Chondrocyte (in vitro differentiated cells): ENCODE results near the gene COL12A1. TPM values are rescaled to one million over a fixed set of nuclear protein-coding genes. Genes with fewer than 3 reads are reported as not detected.

Source experiments
- DNase-seq: peaks from one replicate; pipeline ENCODE4 v3.0.0; 2021; ENCODE audit warnings: mixed read lengths, low spot score
- H3K27ac Mint-ChIP-seq: one replicate; pipeline ENCODE4 v1.8.0; 2021; ENCODE audit warnings: mild to moderate bottlenecking, moderate library complexity, mixed read lengths; ENCODE audit not compliant: unreplicated experiment
- H3K27me3 Mint-ChIP-seq: 2 replicates; pipeline ENCODE4 v1.8.0; 2021; ENCODE audit warnings: low read depth, mixed read lengths
- H3K36me3 Mint-ChIP-seq: 2 replicates; pipeline ENCODE4 v1.8.0; 2021; ENCODE audit warnings: low read depth, mixed read lengths
- H3K4me1 Mint-ChIP-seq: 2 replicates; pipeline ENCODE4 v1.8.0; 2021; ENCODE audit warnings: low read depth, mild to moderate bottlenecking, mixed read lengths
- H3K4me3 Mint-ChIP-seq: one replicate; pipeline ENCODE4 v1.8.0; 2021; ENCODE audit warnings: mild to moderate bottlenecking, moderate library complexity, mixed read lengths; ENCODE audit not compliant: unreplicated experiment
- H3K9me3 Mint-ChIP-seq: 2 replicates; pipeline ENCODE4 v1.8.0; 2021; ENCODE audit warnings: low read depth, mixed read lengths
- CTCF ChIP-seq: fragments of 200-600 bp; sonication (generic); IDR thresholded peaks from 2 replicates; pipeline ENCODE4 v1.5.0; 2021; ENCODE audit warnings: antibody characterized with exemption, mild to moderate bottlenecking, moderate library complexity
- total RNA-seq: library from RNA; stranded (reverse); gene quantifications from 3 replicates; pipeline ENCODE4 v1.2.1, GENCODE V29; 2021

The COL12A1 gene
- total RNA-seq, 1 donor from 2014 or later = 2,073 TPM

- Mint-ChIP-seq H3K9me3 (no peaks in the 10 kb centered on the region), H3K4me1 (peaks cover 53% of the 10 kb centered on the region), H3K36me3 (peaks cover 11% of the 10 kb centered on the region), H3K27ac (peak overlapping the region; percentile 89), H3K27me3 (no peaks in the 10 kb centered on the region), H3K4me3 (peak overlapping the region; percentile 65)
- peak; percentile 99 for TF ChIP-seq CTCF
- peak; percentile 94 for DNase-seq
These were observed 2.7 kb upstream of the COL12A1 start for GRCh38 chr6:75208298-75209183.

GRCh38 chr6:75206576-75207342, 906 bp upstream of the COL12A1 start:
- Mint-ChIP-seq H3K36me3 (peaks cover 25% of the 10 kb centered on the region), H3K27ac (peak overlapping the region; percentile 99), H3K27me3 (no peaks in the 10 kb centered on the region), H3K9me3 (no peaks in the 10 kb centered on the region), H3K4me1 (peaks cover 64% of the 10 kb centered on the region), H3K4me3 (peak overlapping the region; percentile 95)
- DNase-seq = no peak
- peak; percentile 29 for TF ChIP-seq CTCF

GRCh38 chr6:75204959-75205775, 686 bp downstream of the COL12A1 start:
- Mint-ChIP-seq H3K27me3 (no peaks in the 10 kb centered on the region), H3K27ac (peak overlapping the region; percentile 99), H3K4me1 (peaks cover 63% of the 10 kb centered on the region), H3K9me3 (no peaks in the 10 kb centered on the region), H3K4me3 (peak overlapping the region; percentile 95), H3K36me3 (peaks cover 27% of the 10 kb centered on the region)
- peak; percentile 60 for DNase-seq
- no peak for TF ChIP-seq CTCF

GRCh38 chr6:75204217-75204958, 1.5 kb downstream of the COL12A1 start:
- no peak for DNase-seq
- Mint-ChIP-seq H3K36me3 (peaks cover 29% of the 10 kb centered on the region), H3K9me3 (no peaks in the 10 kb centered on the region), H3K4me3 (peak overlapping the region; percentile 95), H3K4me1 (peaks cover 67% of the 10 kb centered on the region), H3K27me3 (no peaks in the 10 kb centered on the region), H3K27ac (peak overlapping the region; percentile 99)
- peak; percentile 91 for TF ChIP-seq CTCF
